Amniotic stem cell (primary cell): ENCODE results near the gene PPA1.
"Not testable (repeated sequence)": the region's sequence is repeated elsewhere in the genome, so short reads cannot be mapped to it uniquely, and the experiment has no call there.

Source experiments
- DNase-seq: peaks from one replicate; lab custom pipeline; 2025; lab: John Stamatoyannopoulos, UW

The PPA1 gene

DNA sequence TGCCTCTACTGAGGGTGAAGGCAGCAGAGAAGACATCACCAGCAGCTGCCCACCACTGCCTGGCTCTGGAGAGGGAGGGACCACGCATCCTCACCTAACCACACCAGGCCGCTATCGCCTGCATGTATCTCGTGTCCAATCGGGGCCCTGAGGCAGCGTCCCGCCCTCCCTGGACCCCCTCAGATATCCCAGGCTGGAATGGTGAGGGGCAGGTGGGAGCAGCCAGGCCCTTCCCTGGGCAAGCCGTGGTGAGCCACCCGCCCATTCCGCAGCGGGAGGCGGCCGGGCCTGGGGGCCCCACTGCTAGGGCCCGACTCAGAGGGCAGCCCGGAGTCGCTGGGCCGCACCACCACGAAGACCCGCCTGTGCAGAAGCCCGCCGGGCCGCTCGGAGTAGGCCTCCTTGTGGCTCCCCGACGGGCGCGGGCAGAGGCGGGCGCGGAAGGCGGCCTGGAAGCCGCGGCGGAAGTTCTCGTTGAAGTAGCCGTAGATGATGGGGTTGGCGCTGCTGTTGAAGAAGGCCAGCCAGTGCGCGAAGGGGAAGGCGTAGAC, 21.6 kb upstream of the PPA1 start:
- DNase-seq = no peak

DNA sequence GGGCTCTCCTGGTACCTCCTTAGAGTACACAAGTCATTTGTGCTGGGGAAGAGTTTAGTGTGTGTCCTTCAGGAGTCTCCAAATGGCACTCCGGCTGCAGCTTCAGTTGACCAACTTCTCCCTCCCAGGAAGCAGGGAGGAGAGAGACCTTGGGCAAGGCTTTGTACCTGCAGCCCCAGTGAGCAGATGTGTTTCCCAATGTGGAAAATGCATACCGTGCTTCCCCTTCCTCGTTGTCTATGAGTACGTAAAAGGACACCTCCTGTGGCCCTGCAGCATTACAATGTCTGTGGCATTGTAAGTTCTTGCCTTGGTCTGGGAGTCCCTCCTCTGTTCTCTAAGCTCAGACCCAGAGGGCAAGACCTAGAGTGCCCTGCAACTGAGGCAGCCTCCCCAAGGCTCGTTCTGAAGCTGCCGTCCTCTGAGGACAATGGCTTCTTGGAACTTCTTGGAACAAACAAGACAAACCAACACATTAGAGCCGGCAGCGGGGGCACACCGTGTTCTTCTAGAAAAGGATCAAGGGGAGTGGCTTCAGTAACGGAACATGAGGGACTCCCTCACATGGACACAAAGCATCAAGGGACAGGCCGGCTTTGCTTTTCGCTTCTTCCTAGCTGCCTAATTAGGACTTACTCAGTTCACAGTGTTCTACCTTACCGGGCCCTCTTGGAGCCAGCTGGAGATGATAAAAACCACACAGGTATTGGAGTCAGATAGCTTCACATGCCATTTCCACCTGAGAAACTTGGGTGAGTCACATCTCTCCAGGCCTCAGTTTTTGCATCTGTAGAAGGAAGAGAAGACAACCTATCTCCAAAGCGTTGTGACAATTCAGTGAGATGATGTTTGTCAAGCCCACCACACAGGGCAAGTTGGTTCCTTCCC, 20.9 kb upstream of the PPA1 start:
- DNase-seq = no peak

GRCh38 chr10:70250961-70251680, 17.9 kb upstream of the PPA1 start:
- DNase-seq = no peak

DNA sequence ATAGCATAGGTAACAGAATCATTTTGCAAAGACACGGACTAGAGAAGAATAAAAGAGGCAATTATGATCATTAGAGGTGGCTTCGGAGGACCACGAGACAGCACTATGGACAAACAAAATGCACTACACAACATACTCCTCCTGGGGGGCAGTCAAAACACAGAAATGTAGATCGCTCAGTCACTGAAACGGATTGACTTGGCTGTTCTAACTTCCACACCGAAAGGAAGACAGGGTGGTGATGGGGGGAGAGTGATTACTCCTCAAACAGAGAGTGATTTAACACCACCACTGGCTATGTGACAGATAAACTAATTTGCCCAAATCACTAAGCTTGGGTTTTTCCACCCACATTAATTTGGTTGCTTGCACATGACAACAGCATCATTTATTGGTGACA, 14.1 kb upstream of the PPA1 start:
- no peak for DNase-seq

- no peak for DNase-seq
These were observed 7.9 kb upstream of the PPA1 start for GRCh38 chr10:70241081-70241480.

DNA sequence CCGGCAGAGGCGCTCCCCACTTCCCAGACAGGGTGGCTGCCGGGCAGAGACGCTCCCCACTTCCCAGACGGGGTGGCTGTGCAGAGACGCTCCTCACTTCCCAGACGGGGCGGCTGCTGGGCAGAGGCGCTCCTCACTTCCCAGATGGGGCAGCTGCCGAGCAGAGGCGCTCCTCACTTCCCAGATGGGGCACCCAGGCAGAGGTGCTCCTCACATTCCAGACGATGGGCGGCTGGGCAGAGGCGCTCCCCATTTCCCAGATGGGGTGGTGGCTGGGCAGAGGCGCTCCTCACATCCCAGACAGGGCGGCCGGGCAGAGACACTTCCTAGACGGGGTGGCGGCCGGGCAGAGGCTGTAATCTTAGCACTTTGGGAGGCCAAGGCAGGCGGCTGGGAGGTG, 6.8 kb upstream of the PPA1 start:
- DNase-seq = not testable (repeated sequence)

DNA sequence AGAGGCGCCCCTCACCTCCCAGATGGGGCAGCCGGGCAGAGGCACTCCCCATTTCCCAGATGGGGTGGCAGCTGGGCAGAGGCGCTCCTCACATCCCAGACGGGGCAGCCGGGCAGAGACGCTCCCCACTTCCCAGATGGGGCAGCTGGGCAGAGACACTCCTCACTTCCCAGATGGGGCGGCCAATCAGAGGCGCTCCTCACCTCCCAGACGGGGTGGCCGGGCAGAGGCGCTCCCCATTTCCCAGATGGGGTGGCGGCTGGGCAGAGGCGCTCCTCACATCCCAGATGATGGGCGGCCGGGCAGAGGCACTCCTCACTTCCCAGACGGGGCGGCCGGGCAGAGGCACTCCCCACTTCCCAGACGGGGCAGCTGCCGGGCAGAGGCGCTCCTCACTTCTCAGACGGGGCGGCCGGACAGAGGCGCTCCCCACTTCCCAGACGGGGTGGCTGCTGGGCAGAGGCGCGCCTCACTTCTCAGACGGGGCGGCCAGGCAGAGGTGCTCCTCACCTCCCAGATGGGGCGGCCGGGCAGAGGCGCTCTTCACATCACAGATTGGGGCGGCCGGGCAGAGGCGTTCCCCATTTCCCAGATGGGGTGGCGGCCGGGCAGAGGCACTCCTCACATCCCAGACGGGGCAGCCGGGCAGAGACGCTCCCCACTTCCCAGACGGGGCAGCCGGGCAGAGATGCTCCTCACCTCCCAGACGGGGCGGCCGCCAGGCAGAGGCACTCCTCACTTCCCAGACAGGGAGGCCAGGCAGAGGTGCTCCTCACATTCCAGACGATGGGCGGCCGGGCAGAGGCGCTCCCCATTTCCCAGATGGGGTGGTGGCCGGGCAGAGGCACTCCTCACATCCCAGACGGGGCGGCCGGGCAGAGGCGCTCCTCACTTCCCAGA, 6.1 kb upstream of the PPA1 start:
- not testable (repeated sequence) for DNase-seq

DNA sequence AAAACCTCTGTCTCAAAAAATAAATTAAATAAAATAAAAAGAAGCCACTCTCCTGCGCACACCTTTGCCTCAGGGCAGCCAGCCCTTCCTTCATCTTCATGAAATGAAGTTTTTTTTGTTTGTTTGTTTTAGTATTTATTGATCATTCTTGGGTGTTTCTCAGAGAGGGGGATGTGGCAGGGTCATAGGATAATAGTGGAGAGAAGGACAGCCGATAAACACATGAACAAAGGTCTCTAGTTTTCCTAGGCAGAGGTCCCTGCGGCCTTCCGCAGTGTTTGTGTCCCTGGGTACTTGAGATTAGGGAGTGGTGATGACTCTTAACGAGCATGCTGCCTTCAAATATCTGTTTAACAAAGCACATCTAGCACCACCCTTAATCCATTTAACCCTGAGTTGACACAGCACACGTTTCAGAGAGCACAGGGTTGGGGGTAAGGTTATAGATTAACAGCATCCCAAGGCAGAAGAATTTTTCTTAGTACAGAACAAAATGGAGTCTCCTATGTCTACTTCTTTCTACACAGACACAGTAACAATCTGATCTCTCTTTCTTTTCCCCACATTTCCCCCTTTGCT, 4.8 kb upstream of the PPA1 start:
- not testable (repeated sequence) for DNase-seq

DNA sequence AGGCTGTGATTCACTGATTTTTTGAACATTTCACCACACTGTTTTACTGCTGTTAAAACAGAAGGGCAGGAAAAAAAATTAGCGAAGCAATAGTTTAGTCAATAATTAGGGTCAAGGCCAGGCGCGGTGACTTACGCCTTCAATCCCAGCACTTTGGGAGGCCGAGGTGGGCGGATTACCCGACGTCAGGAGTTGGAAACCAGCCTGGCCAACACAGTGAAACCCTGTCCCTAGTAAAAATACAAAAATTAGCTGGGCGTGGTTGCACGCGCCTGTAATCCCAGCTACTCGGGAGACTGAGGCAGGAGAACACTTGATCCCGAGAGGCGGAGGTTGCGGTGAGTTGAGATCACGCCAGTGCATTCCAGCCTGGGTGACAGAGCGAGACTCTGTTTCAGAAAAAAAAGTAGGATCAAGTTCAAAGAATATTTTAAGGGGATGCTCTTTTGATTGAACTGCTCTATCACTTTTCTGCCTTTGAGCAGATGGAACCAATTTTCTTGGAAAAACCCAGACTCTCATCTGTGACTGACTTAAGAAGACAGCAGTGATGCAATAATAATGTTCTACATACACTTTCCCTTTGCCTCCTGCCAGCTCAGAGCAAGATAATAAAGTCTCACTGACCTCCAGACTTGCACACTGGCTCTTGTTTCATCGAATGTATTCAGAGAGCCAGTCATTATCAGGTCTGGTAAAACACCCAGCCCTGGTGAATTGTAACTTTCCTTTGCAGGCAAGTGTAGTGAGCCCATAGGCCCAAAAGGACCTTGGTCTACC, 1.6 kb upstream of the PPA1 start:
- DNase-seq = peak; percentile 27

- no peak for DNase-seq
These were observed 691 bp upstream of the PPA1 start for GRCh38 chr10:70233939-70234300.

GRCh38 chr10:70232859-70233108, 445 bp downstream of the PPA1 start:
- DNase-seq = no peak

DNA sequence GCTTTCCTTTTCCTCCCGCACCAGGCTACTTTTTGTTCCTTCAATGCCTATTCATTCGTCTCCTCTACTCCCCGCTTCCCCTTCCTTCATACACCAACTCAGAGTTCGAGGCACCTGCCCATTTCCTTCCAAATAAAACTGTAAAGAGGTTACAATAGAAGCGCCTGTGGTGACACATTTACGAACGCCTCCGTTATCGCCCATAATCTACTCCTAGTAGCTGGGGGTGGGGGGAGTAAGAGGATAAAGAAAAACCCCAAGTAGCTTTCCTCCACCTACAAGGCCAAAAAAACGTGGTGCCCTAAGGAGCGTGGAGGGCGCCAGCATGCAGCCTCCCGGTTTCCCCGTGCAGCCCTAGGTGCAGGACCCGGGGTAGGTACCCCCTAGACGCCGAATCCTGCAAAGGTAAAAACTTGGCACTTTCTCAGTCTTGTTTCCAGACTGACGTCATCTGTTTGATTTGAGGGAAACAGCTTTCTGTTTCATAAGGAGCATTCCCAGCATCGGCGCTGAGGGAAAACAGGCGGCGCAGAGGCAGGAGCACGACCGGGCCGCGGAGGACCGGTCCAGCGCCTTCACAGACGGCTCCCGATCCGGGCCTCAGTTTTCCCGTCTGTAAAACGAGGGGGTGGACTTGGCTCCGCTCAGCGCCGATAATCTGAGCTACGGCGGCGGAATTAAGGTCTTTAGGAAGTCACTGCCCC, 922 bp downstream of the PPA1 start:
- peak; percentile 14 for DNase-seq

- no peak for DNase-seq
These were observed 4.7 kb downstream of the PPA1 start for GRCh38 chr10:70228491-70228890.

GRCh38 chr10:70227548-70228320, 5.5 kb downstream of the PPA1 start:
- DNase-seq = no peak

- DNase-seq = no peak
These were observed 9.5 kb downstream of the PPA1 start for GRCh38 chr10:70223728-70224127.

- DNase-seq = not testable (repeated sequence)
These were observed 10.3 kb downstream of the PPA1 start for GRCh38 chr10:70222811-70223447.

DNA sequence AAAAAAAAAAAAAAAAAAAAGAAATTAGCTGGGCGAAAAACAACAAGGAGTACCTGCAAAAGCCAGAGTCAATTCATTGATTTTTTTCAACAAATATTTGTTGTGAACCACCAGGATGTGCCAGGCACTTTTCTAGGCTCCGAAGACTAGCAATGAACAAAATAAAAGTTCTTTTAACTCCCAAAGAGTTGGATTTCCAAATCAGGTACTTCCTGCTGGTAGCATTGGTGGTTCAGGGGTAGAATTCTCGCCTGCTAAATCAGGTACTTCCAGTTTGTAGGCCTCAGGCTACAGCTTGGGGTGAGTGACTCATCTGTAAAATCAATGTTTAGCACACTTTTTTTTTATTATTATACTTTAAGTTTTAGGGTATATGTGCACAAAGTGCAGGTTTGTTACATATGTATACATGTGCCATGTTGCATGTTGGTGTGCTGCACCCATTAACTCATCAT, 10.9 kb downstream of the PPA1 start:
- DNase-seq = no peak

DNA sequence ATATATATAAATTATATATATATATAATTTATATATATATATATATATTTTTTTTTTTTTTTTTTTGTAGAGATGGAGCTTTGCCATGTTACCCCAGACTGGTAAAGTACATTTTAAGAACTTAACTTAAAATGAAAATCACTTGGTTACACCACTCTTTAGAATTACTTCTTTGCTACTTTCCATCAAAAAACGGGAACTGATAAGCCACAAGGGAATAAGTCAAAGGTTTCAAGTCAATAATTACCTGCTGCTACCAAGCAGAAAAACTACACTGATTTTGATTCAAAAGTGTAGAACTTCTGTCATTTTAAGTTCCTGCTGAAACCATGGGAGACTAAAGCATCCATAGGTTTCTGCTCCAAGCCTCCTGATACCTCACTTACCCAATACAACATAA, 12.2 kb downstream of the PPA1 start:
- DNase-seq = no peak

DNA sequence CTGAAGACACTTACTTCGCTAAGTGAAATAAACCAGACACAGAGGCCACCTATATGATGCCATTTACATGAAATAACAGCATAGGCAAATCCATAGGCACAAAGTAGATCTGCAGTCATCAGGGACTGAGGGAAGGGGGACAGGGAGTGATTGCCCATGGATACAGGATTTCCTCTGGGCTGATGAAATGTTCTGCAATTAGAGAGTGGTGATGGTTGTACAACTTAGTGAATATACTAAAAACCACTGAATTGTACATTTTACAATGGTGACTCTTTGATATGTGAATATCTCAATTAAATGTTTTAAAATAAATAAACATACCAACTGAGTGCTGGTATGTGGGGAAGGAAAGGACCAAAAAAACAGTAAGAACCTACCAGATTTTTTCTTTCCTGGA, 20.4 kb downstream of the PPA1 start:
- DNase-seq = no peak
